ENCODE results near the gene ABHD8. TPM values are rescaled to one million over a fixed set of nuclear protein-coding genes. Genes with fewer than 3 reads are reported as not detected.

The ABHD8 gene
- polyA plus RNA-seq, 3 donors: 11.3 to 14.9 (median 12.5) TPM

- peaks cover 10 to 37% of the 10 kb centered on the region in 2 donors for H3K36me3 Mint-ChIP-seq
- Histone ChIP-seq H3K36me3 (replicated peaks in 1 of 2; ENCODE audit: control insufficient read depth in 1 of 2, insufficient read depth in 2 of 2, low read length in 2 of 2) (peaks cover 8 to 27% of the 10 kb centered on the region in 2 donors), H3K4me3 (replicated peaks in 1 of 3; ENCODE audit: low read depth in 2 of 3, low read length in 3 of 3) (no peak overlapping the region), H2AFZ (ENCODE audit: insufficient read depth, low read depth, low read length, poor library complexity, severe bottlenecking) (no peak overlapping the region), H3K27ac (ENCODE audit: low read depth in 1 of 2, low read length in 2 of 2) (no peak overlapping the region), H3K9me3 (replicated peaks in 1 of 2; ENCODE audit: control insufficient read depth in 1 of 2, insufficient read depth in 1 of 2, low read length in 2 of 2) (no peaks in the 10 kb centered on the region), H3K4me2 (replicated peaks; ENCODE audit: extremely low read depth, low read length, poor library complexity, severe bottlenecking) (no peak overlapping the region), H3K9ac (ENCODE audit: insufficient read depth, low read length, poor library complexity, severe bottlenecking) (no peak overlapping the region), H3K4me1 (ENCODE audit: control insufficient read depth in 1 of 2, insufficient read depth in 2 of 2, low read length in 2 of 2) (peaks cover 24 to 25% of the 10 kb centered on the region in 2 donors), H4K20me1 (ENCODE audit: insufficient read depth, low read length) (peaks cover 4% of the 10 kb centered on the region), H3K79me2 (ENCODE audit: insufficient read depth, low read length) (no peaks in the 10 kb centered on the region), H3K27me3 (ENCODE audit: control insufficient read depth in 2 of 2, insufficient read depth in 2 of 2, low read length in 2 of 2) (no peaks in the 10 kb centered on the region)
- H3K27me3 Mint-ChIP-seq (ENCODE audit: low read depth in 3 of 3): peaks cover 0 to 10% (median 0%) of the 10 kb centered on the region in 3 donors
- H3K27ac Mint-ChIP-seq: no peak overlapping the region
- 96% methylated on average over 15 of the region's 18 CpGs for WGBS (ENCODE audit: insufficient coverage)
- no peak for TF ChIP-seq CTCF (IDR thresholded peaks at IDR 0.05)
- DNase-seq: no peak
- no peak overlapping the region for H3K4me3 Mint-ChIP-seq
- H3K4me1 Mint-ChIP-seq: peaks cover 12% of the 10 kb centered on the region
- H3K9me3 Mint-ChIP-seq: no peaks in the 10 kb centered on the region
- intact Hi-C loops (cut with micrococcal nuclease): no loop called here
Observed at GRCh38 chr19:17285415-17286135, 17.6 kb downstream of the ABHD8 start.

- DNase-seq: no peak
- Histone ChIP-seq H3K4me1 (ENCODE audit: control insufficient read depth in 1 of 2, insufficient read depth in 2 of 2, low read length in 2 of 2) (peaks cover 25 to 26% of the 10 kb centered on the region in 2 donors), H3K4me2 (replicated peaks; ENCODE audit: extremely low read depth, low read length, poor library complexity, severe bottlenecking) (no peak overlapping the region), H3K4me3 (replicated peaks in 1 of 3; ENCODE audit: low read depth in 2 of 3, low read length in 3 of 3) (no peak overlapping the region), H3K79me2 (ENCODE audit: insufficient read depth, low read length) (no peaks in the 10 kb centered on the region), H3K27me3 (ENCODE audit: control insufficient read depth in 2 of 2, insufficient read depth in 2 of 2, low read length in 2 of 2) (no peaks in the 10 kb centered on the region), H3K9ac (ENCODE audit: insufficient read depth, low read length, poor library complexity, severe bottlenecking) (no peak overlapping the region), H3K36me3 (replicated peaks in 1 of 2; ENCODE audit: control insufficient read depth in 1 of 2, insufficient read depth in 2 of 2, low read length in 2 of 2) (peaks cover 8 to 39% of the 10 kb centered on the region in 2 donors), H2AFZ (ENCODE audit: insufficient read depth, low read depth, low read length, poor library complexity, severe bottlenecking) (no peak overlapping the region), H3K27ac (ENCODE audit: low read depth in 1 of 2, low read length in 2 of 2) (no peak overlapping the region), H4K20me1 (ENCODE audit: insufficient read depth, low read length) (peaks cover 4% of the 10 kb centered on the region), H3K9me3 (replicated peaks in 1 of 2; ENCODE audit: control insufficient read depth in 1 of 2, insufficient read depth in 1 of 2, low read length in 2 of 2) (no peaks in the 10 kb centered on the region)
- WGBS (ENCODE audit: insufficient coverage): 98% methylated on average over 7 of the region's 7 CpGs
- Mint-ChIP-seq H3K4me1 (peaks cover 17% of the 10 kb centered on the region), H3K27ac (peak overlapping the region in 1 of 7 donors; percentile 6), H3K9me3 (no peaks in the 10 kb centered on the region), H3K27me3 (ENCODE audit: low read depth in 3 of 3) (peaks cover 0 to 2% (median 2%) of the 10 kb centered on the region in 3 donors), H3K4me3 (peak overlapping the region in 1 of 2 donors; percentile 56), H3K36me3 (peaks cover 10 to 36% of the 10 kb centered on the region in 2 donors)
- TF ChIP-seq CTCF (IDR thresholded peaks at IDR 0.05): no peak
- intact Hi-C loops (cut with micrococcal nuclease): loop anchor here (2.0 to 5.0 kb wide), 2 partner anchors 25 to 76 kb away; no protein-coding TSS in a partner anchor
Observed at GRCh38 chr19:17283504-17283996, 19.7 kb downstream of the ABHD8 start.
